K562 (cell line): ENCODE measurements around the gene SMG9. TPM values are rescaled to one million over a fixed set of nuclear protein-coding genes. Genes with fewer than 3 reads are reported as not detected.

Experiments used
- ATAC-seq: fragments of 200-7000 bp; cut with Tn5 transposase; 3 replicates; pipeline ENCODE4 v1.9.1; 2020; ENCODE audit warnings: moderate library complexity
- BruUV-seq: library from RNA; stranded (reverse); fragments of 400-500 nt; replicated peaks from 2 replicates; lab custom pipeline; 2021; lab: Mats Ljungman, UMichigan
- CTCF ChIA-PET: fragments of 300-600 bp; formaldehyde crosslinking; extraction: SDS; loops from one replicate; lab custom pipeline; 2021; ENCODE audit warnings: low intra/inter-chr PET ratio; lab: Yijun Ruan, JAX
- POLR2A ChIA-PET: fragments of 300-600, 350-650 bp; sonication (Branson Sonifier 250); formaldehyde crosslinking; extraction: SDS; loops from one replicate; lab custom pipeline; 2021; ENCODE audit warnings: antibody characterized with exemption, inconsistent platforms; lab: Yijun Ruan, JAX
- DNase-seq, 4 experiments: peaks; one replicate each; pipeline versions ENCODE4 v3.0.0 to v3.0.0-alpha.2; 2011 to 2018; ENCODE audit warnings: low spot score in 3 of 4, mixed read lengths in 3 of 4; ENCODE audit errors: extremely low read depth in 1 of 4
- FAIRE-seq: peaks from 2 replicates; lab custom pipeline; 2011; peaks lifted over from hg19 to GRCh38; lab: Jason Lieb, UNC
- H2AFZ ChIP-seq: 2 replicates; pipeline ENCODE4 v1.6.0; 2011; ENCODE audit warnings: low read depth, low read length, control low read depth, inconsistent platforms
- H3K27ac ChIP-seq: fragments of 200-600 bp; 3 replicates; pipeline ENCODE4 v1.8.0; 2011; ENCODE audit warnings: low read depth, mild to moderate bottlenecking, control low read depth, inconsistent platforms, low read length, moderate library complexity, mixed read lengths; ENCODE audit errors: extremely low read depth
- H3K27me3 ChIP-seq, 2 experiments: fragments of 300-600 bp in 1 of 2; 2 replicates in 1 of 2; 3 replicates in 1 of 2; pipeline versions ENCODE4 v1.6.0 to v1.8.0; 2011; ENCODE audit warnings: inconsistent platforms in 2 of 2, low read length in 2 of 2, mild to moderate bottlenecking in 1 of 2, mixed read lengths in 1 of 2, moderate library complexity in 1 of 2; ENCODE audit not compliant: control insufficient read depth in 2 of 2, insufficient read depth in 2 of 2
- H3K36me3 ChIP-seq: fragments of 300-600 bp; 3 replicates; pipeline ENCODE4 v1.8.0; 2011; ENCODE audit warnings: mild to moderate bottlenecking, low read length, inconsistent platforms; ENCODE audit not compliant: control insufficient read depth, insufficient read depth
- H3K4me1 ChIP-seq, 2 experiments: fragments of 200-600 bp in 1 of 2; replicated peaks in 1 of 2; 2 replicates in 1 of 2; 3 replicates in 1 of 2; pipeline versions ENCODE4 v1.5.1 to v1.8.0; 2011; ENCODE audit warnings: inconsistent platforms in 2 of 2, low read length in 2 of 2, mild to moderate bottlenecking in 1 of 2, mixed read lengths in 1 of 2, moderate library complexity in 1 of 2; ENCODE audit not compliant: control insufficient read depth in 2 of 2, insufficient read depth in 2 of 2
- H3K4me2 ChIP-seq: 2 replicates; pipeline ENCODE4 v1.6.1; 2011; ENCODE audit warnings: low read length, control low read depth, inconsistent platforms, mixed read lengths; ENCODE audit not compliant: insufficient read depth
- H3K4me3 ChIP-seq: fragments of 200-600 bp; sonication (generic), shearing (Covaris generic); 2 replicates; pipeline ENCODE4 v1.5.1; 2016; ENCODE audit warnings: control low read depth, inconsistent platforms
- H3K79me2 ChIP-seq: fragments of 200-600 bp; 3 replicates; pipeline ENCODE4 v1.8.0; 2011; ENCODE audit warnings: low read length, inconsistent platforms; ENCODE audit not compliant: control insufficient read depth, insufficient read depth
- H3K9ac ChIP-seq, 2 experiments: 2 replicates each; pipeline versions ENCODE4 v1.6.0 to v1.6.1; 2011; ENCODE audit warnings: low read depth in 2 of 2, low read length in 2 of 2, control low read depth in 1 of 2, inconsistent platforms in 1 of 2, mild to moderate bottlenecking in 1 of 2, mixed read lengths in 1 of 2; ENCODE audit not compliant: insufficient read depth in 1 of 2
- H3K9me1 ChIP-seq: one replicate; pipeline ENCODE4 v1.6.0; 2011; ENCODE audit warnings: inconsistent platforms, mild to moderate bottlenecking, low read length, moderate library complexity; ENCODE audit not compliant: control insufficient read depth, insufficient read depth
- H3K9me3 ChIP-seq: replicated peaks from 2 replicates; pipeline ENCODE4 v1.5.1; 2011; ENCODE audit warnings: low read depth, low read length, inconsistent platforms; ENCODE audit not compliant: control insufficient read depth, insufficient read depth
- H4K20me1 ChIP-seq: replicated peaks from 2 replicates; pipeline ENCODE4 v1.6.1; 2011; ENCODE audit warnings: low read length, inconsistent platforms, mixed read lengths; ENCODE audit not compliant: control insufficient read depth, insufficient read depth
- CBFA2T3 ChIP-seq: fragments of 450-650 bp; IDR thresholded peaks from 2 replicates; pipeline ENCODE4 v1.6.1; 2017
- EGR1 ChIP-seq: fragments of 450-650 bp; conservative IDR thresholded peaks from 2 replicates; pipeline ENCODE4 v1.6.1; 2017; ENCODE audit warnings: mild to moderate bottlenecking
- NBN ChIP-seq: fragments of 450-650 bp; IDR thresholded peaks from 2 replicates; pipeline ENCODE4 v1.6.1; 2016; ENCODE audit warnings: low read depth, mild to moderate bottlenecking
- NELFE ChIP-seq: IDR thresholded peaks from 2 replicates; pipeline ENCODE4 v1.6.1; 2011; ENCODE audit warnings: mild to moderate bottlenecking; ENCODE audit not compliant: insufficient read depth, insufficient read length
- NFE2L1 ChIP-seq: fragments of 450-650 bp; IDR thresholded peaks from 2 replicates; pipeline ENCODE4 v1.6.1; 2016; ENCODE audit warnings: missing genetic modification characterization, low read depth, mild to moderate bottlenecking, missing compliant biosample characterization, moderate library complexity, borderline replicate concordance
- NR3C1 ChIP-seq: sonication (generic); formaldehyde crosslinking; IDR thresholded peaks from 2 replicates; pipeline ENCODE4 v1.8.1; 2022; ENCODE audit warnings: missing genetic modification reagents
- ZKSCAN3 ChIP-seq: fragments of 250-450 bp; sonication (Bioruptor Pico); IDR thresholded peaks from 2 replicates; pipeline ENCODE4 v1.4.0; 2020
- WGBS: fragments of 100-300 bp; shearing (Covaris generic); methylation state at CpG from one replicate; pipeline ENCODE4 v1.1.6; 2016; ENCODE audit warnings: low coverage, mixed read lengths; ENCODE audit not compliant: insufficient coverage; ENCODE audit errors: missing lambda C conversion rate; 5-methylcytosine and 5-hydroxymethylcytosine counted together
- in situ Hi-C: fragments of 300-500 bp; cut with MboI; formaldehyde crosslinking; loops from 4 replicates; pipeline ENCODE4 v1.15.0; 2018; ENCODE audit warnings: inconsistent platforms, mixed read lengths
- intact Hi-C: fragments of 100-400 bp; cut with micrococcal nuclease; formaldehyde crosslinking; loops from 2 replicates; pipeline ENCODE4 v1.14.2; 2022
- polyA plus RNA-seq, 8 experiments: library from polyadenylated mRNA; depleted of rRNA in 4 of 8; stranded (reverse) in 5 of 8; unstranded in 3 of 8; fragments of >200 nt; fragmentation: Nextera tagmentation in 2 of 8; fragmentation: Illumina TruSeq in 1 of 8; extraction: Ambion mirVana in 2 of 8; extraction: Trizol in 1 of 8; gene quantifications; 2 replicates each; pipeline versions ENCODE4 v1.2.1 to v1.2.3, GENCODE V29; 2011 to 2014; ENCODE audit warnings: inconsistent platforms in 1 of 8, missing spikeins in 1 of 8
- total RNA-seq, 7 experiments: library from RNA; depleted of rRNA in 6 of 7; stranded (reverse); fragments of >200 nt in 6 of 7; fragmentation: Illumina TruSeq in 2 of 7; extraction: Trizol in 2 of 7; gene quantifications; 2 replicates each; pipeline versions ENCODE4 v1.2.1 to v1.2.3, GENCODE V29; 2011 to 2021; ENCODE audit warnings: low replicate concordance in 1 of 7
- TF ChIP-seq, protein P1 (sequence below), 2 experiments: fragments of 450-650 bp; formaldehyde crosslinking in 1 of 2; IDR thresholded peaks; 2 replicates each; pipeline versions ENCODE4 v1.4.0 to v1.6.1; 2014 to 2020; ENCODE audit warnings: mild to moderate bottlenecking in 2 of 2, borderline replicate concordance in 1 of 2, low read depth in 1 of 2
- TF ChIP-seq, protein P2 (sequence below): fragments of 250-450 bp; sonication (Bioruptor Pico); IDR thresholded peaks from 2 replicates; pipeline ENCODE4 v1.9.0; 2021; ENCODE audit warnings: mild to moderate bottlenecking, inconsistent platforms

Gene SMG9
- total and polyA plus RNA-seq, 9 of the 15 experiments (the other 6 are each of a cell fraction or from before 2014, with no cell fraction given), result 1.7 to 79.7 (median 40.2) TPM

DNA sequence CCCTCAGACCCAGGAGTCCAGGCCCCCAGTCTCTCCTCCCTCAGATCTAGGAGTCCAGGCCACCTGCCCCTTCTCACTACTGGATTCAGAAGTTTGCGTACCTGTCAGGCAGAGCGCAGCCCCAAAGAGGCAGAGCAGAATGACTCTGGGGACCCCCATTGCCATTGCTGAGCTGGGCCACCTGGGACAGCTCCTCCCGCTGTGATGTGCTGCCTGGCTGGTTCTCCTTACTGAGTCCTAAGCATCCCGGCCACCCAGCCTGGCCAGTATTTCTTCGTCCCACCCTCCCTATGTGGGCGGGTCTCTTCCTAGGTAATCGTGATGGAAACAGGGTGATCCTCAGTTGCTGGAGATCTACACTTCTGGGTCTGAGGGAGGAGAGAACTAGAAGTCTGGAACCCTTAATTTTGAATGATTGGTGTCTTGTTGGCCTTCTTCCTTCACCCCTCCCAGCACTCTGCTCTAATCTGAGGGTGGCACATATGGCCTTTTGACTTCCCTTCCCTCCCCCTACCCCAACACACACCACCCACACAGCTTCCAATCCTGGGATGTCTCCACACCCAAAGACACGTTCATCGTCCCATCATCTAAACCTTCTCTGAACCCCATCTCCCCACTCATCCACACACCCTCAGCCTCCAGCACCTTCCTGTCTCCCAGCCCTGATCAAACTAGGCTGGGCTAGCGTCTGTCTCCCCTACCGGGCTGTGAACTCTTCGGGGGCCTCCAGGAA is 47.6 kb upstream of the SMG9 start, which contains the start of gene LYPD5:
Gene LYPD5, minus strand, starts transcription at position 232 of the 736 bp plus-strand sequence. Its CDS starts 67 bp downstream, at position 165.
- peak within 1 kb of the TSS in 1 of 2 experiments; percentile 37; a peak in 1 of 4 replicates for H3K9ac ChIP-seq

More for the DNA sequence above, 47.6 kb upstream of the SMG9 start, which contains the start of gene LYPD5:
- H3K4me3 ChIP-seq, result no peak within 1 kb of the TSS
- no peaks in the 10 kb centered on the region for H3K79me2 ChIP-seq
- H3K4me1 ChIP-seq, result peaks cover 0 to 22% of the 10 kb centered on the region in 2 experiments; a peak in 4 of 5 replicates
- H3K9me3 ChIP-seq, result no peaks in the 10 kb centered on the region
- 0 out of 2 replicates have a peak within 1 kb of the TSS, but pooled peaks have one; percentile 41 for H2AFZ ChIP-seq
- 15% methylated on average over 12 of the region's 12 CpGs for WGBS
- POLR2A ChIA-PET, result no interaction called here
- TF ChIP-seq, protein P1, sequence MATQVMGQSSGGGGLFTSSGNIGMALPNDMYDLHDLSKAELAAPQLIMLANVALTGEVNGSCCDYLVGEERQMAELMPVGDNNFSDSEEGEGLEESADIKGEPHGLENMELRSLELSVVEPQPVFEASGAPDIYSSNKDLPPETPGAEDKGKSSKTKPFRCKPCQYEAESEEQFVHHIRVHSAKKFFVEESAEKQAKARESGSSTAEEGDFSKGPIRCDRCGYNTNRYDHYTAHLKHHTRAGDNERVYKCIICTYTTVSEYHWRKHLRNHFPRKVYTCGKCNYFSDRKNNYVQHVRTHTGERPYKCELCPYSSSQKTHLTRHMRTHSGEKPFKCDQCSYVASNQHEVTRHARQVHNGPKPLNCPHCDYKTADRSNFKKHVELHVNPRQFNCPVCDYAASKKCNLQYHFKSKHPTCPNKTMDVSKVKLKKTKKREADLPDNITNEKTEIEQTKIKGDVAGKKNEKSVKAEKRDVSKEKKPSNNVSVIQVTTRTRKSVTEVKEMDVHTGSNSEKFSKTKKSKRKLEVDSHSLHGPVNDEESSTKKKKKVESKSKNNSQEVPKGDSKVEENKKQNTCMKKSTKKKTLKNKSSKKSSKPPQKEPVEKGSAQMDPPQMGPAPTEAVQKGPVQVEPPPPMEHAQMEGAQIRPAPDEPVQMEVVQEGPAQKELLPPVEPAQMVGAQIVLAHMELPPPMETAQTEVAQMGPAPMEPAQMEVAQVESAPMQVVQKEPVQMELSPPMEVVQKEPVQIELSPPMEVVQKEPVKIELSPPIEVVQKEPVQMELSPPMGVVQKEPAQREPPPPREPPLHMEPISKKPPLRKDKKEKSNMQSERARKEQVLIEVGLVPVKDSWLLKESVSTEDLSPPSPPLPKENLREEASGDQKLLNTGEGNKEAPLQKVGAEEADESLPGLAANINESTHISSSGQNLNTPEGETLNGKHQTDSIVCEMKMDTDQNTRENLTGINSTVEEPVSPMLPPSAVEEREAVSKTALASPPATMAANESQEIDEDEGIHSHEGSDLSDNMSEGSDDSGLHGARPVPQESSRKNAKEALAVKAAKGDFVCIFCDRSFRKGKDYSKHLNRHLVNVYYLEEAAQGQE (IDR thresholded peaks at IDR 0.05; ENCODE audit: borderline replicate concordance), result peak; percentile 39
- TF ChIP-seq, protein P1 (CRISPR knock-in tag; IDR thresholded peaks at IDR 0.05; ENCODE audit: low read depth), result no peak
- TF ChIP-seq ZKSCAN3 (CRISPR knock-in tag) (no peak), CBFA2T3 (0 out of 2 replicates have a peak, but pooled peaks have one; percentile 9), NELFE (no peak), NFE2L1 (tag) (no peak), NR3C1 (CRISPR knock-in tag) (no peak), EGR1 (peak; percentile 29; the same call in 1 of the 2 replicates), NBN (no peak)
- TF ChIP-seq, protein P2, sequence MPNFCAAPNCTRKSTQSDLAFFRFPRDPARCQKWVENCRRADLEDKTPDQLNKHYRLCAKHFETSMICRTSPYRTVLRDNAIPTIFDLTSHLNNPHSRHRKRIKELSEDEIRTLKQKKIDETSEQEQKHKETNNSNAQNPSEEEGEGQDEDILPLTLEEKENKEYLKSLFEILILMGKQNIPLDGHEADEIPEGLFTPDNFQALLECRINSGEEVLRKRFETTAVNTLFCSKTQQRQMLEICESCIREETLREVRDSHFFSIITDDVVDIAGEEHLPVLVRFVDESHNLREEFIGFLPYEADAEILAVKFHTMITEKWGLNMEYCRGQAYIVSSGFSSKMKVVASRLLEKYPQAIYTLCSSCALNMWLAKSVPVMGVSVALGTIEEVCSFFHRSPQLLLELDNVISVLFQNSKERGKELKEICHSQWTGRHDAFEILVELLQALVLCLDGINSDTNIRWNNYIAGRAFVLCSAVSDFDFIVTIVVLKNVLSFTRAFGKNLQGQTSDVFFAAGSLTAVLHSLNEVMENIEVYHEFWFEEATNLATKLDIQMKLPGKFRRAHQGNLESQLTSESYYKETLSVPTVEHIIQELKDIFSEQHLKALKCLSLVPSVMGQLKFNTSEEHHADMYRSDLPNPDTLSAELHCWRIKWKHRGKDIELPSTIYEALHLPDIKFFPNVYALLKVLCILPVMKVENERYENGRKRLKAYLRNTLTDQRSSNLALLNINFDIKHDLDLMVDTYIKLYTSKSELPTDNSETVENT (CRISPR knock-in tag), result no peak
- CTCF ChIA-PET, result no interaction called here
- BruUV-seq, result no TSS peak
- no peaks in the 10 kb centered on the region for H3K9me1 ChIP-seq
- no peaks in the 10 kb centered on the region for H3K36me3 ChIP-seq
- in situ Hi-C loops (no loop called here), intact Hi-C loops (no loop called here)
- no peaks in the 10 kb centered on the region; the same call in 1 of the 2 replicates for H4K20me1 ChIP-seq
- H3K4me2 ChIP-seq, result no peak within 1 kb of the TSS
- peaks cover 0 to 6% of the 10 kb centered on the region in 2 experiments; a peak in 2 of 5 replicates for H3K27me3 ChIP-seq
- no peak for FAIRE-seq
- ATAC-seq, result no peak
- no peak for DNase-seq
- no peak within 1 kb of the TSS for H3K27ac ChIP-seq
